HG03103 (cell line): ENCODE data around the gene HTRA2.

ENCODE experiments used
- ATAC-seq: cut with Tn5 transposase; IDR thresholded peaks from one replicate; pipeline ENCODE4 v1.9.1; 2021; ENCODE audit warnings: low read depth; ENCODE audit not compliant: unreplicated experiment

Gene HTRA2

DNA sequence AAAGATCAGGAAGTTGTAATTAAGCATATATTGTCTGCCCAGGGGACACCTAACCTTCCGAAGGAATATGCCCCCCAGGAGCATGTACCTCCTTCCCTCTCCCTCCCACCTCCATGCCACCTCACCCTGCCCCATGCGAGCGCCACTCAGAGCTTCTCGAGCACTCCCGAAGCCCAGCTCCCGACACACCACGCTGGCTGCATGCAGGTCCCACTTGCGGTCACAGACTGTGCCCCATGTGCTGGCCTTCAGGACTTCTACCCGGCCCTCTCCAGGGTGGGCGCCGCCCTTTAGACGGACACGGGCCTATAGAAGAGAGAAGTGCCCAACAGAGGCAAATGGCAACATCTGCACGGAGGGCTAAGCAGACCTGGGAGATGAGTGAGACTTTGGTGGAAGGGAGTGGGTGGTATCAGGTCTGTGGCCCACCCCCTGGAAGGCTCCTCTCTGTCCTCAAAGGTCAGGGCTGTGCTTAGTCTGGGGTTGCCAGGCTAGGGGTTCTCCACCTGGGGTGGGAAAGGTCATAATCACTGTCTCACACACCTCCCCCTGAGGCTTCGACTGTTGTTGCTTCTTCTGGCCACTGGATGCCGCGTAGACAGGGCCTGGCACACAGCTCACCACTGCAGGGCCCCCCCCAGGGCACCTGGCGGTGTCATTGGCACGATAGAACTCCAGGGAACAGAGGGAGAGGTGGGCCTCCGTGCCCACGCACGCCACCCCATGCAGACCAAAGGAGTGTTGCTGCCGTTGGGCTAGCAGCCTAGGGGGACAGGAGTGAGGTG is 6.6 kb downstream of the HTRA2 start:
- no peak for ATAC-seq

DNA sequence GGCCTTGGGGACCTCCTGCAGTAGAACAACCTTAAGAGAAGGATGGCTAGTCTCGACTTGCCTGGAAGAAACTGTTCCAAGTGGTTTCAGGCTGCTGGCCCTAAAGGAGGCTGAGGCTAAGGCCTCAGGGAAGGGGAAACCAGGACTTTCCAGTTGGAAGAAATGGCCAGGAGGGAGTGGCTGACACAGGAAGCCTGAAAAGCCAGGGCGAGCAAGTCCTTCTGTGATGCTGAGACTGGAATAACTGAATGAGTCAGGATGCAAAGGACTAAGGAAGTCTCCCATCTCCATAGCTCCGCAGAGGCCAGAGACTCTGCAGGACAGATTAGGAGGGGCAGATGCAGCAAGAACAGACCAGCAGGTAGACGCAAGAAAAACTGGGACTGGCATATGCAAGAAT is 7.4 kb downstream of the HTRA2 start:
- ATAC-seq, result no peak

DNA sequence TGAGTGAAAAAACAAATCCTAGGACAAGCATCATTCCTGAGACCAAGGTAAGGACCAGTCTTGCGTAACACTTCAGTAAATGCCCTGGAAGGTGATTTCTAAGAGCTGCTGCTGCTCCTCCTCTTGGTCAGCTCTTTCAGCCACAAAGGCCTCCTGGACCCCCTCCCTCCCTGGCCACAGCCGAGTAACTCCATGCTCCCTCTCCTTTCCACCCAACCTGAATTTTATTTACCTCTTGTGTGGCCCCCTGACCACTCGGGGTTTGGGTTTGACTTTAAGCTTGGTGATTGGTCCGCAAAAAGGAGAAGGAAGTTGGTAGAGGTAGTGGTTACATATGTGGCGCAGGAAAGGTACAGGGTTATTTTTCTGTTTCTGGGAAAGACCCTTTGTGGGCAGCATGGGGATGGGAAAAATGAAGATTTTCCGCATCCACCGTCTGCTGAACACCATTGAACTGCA is 9.2 kb downstream of the HTRA2 start:
- ATAC-seq, result no peak

DNA sequence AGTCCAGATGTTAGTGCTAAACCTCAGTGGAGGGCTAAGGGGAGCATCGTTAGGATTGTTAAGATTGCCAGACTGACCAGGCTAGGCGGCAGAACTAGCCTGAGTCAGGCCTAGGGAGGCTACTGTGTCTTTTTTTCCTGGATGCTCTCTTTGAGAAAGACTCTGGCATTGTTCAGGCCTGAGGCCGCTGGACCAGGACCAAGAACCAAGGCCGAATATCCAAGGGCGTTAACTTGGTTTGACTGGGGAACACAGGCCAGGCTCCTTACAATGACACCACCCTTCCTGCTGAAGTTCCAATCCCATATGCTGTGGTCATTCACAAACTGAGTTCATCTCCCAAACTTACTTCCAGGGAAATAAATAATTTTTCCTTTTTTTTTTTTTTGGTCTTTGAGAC is 10.6 kb downstream of the HTRA2 start:
- no peak for ATAC-seq

DNA sequence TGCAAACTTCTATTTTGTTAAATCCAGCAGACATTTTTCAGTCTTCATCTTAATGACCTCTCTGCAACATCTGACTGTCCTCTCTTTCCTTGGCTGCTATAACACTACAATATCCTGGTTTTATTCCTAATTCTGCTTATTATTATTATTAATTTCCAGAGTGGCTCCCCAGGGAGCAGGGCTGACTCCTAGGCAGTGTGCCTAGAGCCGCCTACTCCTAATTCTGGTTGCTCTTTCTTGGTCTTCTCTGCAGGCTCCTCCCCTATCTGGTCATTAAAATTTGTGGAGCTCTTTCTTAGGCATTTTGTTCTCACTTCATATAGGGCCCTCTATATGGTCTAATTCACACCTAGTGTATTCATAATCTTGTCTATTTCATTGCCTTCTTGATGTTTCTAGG is 13.2 kb downstream of the HTRA2 start:
- no peak for ATAC-seq

DNA sequence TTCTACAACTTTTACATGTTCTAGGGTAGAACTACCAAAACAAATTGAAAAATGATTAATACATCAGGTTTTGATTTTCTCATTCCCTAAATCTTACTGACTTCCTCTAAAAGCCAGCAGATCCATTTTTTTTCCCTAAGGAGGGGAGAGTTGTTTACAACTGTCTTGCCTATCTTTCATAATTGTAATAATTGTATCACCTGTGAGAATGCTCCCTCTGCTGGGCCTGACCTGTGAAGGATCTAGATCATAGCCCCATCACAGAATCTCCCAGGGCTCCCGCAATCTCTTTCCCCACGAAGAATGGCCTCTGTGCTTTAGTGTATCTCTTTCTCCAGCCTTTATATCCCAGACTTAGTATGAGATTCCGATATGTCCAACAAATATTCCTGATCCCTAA is 14.9 kb downstream of the HTRA2 start:
- no peak for ATAC-seq

DNA sequence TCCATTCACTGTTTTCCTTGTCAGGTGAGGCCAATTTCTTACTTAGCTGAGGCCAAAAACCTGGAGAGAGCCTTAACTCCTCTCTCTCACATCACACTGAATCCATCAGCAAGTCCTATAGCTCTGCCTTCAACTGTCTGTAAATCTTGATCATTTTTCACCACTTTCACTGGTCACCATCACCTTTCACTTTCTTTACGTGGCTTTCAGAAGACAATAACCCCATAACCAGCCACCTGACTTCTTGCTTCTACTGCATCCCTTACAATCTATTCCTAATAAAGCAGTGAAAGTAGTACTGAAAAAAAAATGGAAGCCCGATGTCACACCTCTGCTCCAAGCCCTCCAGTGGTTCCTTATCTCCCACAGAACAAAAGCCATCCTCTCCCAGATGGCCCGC is 16.3 kb downstream of the HTRA2 start:
- ATAC-seq, result no peak

DNA sequence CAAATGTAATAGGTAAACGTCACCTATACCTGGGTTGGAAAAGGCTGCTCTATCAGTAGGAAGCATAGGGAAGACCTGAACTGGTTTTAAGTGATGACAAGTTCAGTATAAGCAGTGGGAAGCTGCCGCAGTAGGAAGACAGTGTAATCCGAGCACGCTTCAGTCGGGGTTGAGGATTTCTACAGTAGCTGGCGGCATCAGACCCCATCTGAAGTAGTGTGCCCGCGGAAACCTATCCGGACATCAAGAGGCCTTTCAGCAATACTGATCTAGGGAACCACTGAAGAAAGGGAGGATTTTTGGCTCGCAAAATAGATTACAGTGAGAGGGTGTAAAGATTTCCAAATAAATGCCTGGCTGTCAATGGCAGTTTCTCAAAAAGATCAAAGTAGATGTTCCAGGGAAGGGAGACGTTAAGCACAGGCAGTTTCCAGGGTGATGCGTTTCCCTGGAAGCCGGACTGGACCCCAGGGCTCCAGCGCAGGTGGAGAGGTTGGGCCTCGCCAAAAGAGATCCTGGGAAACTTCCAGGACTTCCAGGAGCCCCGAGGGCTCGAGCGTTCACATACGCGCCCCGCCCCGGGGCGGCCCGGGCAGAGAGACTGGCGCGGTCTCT is 18.7 kb downstream of the HTRA2 start:
- no peak for ATAC-seq

DNA sequence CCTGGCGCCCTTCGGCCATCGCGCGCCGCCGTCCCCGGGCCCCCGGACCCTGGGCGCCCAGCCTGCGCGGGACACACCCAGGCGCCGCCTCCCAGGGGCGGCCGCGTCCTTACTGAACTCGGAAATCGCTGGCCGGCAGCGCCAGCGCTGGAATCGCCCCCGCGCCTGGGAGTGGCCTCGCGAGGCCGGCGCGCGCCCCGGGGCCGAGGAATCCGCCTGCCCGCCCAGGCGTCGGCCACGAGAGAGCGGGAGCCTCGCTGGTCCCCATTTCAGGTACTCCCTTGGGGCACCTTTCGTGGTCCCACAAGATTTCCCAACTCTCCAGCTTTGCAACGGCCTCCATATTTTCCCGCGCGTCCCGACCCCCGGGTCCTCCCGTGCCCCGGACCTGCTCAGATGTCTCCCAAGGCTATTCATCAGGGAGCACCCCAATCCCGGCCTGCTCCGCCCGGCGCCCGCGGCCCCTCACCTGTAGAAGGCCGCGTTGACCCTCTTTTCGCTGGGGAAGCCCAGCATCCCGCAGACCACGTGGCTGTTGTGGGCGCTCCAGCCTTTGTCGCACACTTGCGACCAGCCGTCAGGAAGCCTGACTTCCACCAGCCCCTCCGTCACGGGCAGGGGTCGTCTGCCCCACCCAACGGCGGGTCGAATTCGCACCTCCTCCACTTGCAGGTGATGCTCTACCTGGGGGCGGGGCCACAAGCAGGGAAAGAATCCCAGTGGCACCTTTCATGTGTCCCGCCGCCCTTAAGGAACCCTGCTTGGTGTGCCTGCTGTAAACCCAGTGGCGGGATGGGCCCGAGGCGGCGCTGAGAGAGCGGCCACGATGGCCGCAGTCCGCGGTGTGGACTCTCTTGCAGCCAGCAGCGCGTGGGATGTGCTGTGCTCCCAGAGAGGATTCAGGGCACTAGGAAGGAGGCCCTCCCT is 19.4 kb downstream of the HTRA2 start:
- no peak for ATAC-seq

DNA sequence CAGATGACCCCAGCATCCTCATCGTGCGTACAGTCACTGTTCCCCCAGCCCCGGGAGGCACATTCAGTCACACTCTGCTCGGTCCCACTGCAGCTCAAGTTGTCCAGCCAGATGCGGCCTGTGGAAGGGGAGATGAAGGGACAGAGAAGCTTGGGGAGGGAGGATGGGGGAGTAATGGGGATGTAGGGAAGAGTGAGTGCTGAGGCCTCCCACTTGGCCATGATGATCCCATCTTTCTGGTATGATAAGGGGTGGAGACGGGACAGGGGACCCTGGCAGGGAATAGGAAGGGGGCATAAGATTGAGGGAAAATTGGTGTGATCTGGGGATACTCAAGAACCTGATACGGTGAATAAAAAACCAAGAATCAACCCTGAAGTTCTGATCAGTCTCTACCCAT is 20.5 kb downstream of the HTRA2 start:
- ATAC-seq, result no peak

DNA sequence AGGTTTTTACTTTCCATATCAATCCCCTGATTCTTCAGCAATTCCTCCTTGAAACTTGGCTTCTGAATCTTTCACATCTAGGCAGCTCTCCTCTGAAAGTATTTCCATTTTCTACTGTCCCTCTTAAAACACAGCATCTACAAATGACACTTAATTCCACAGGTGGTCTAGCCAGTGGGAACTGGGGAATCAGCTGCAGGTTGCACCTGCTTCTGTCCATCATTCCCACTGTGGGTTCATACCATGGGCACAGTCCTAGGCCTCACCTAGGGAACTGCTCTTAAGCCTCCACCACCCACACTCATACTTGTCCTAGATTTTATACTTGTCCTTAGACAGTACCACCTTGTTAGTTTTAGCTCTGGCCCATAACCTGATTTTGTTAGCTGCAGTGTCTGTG is 21.8 kb downstream of the HTRA2 start:
- no peak for ATAC-seq

DNA sequence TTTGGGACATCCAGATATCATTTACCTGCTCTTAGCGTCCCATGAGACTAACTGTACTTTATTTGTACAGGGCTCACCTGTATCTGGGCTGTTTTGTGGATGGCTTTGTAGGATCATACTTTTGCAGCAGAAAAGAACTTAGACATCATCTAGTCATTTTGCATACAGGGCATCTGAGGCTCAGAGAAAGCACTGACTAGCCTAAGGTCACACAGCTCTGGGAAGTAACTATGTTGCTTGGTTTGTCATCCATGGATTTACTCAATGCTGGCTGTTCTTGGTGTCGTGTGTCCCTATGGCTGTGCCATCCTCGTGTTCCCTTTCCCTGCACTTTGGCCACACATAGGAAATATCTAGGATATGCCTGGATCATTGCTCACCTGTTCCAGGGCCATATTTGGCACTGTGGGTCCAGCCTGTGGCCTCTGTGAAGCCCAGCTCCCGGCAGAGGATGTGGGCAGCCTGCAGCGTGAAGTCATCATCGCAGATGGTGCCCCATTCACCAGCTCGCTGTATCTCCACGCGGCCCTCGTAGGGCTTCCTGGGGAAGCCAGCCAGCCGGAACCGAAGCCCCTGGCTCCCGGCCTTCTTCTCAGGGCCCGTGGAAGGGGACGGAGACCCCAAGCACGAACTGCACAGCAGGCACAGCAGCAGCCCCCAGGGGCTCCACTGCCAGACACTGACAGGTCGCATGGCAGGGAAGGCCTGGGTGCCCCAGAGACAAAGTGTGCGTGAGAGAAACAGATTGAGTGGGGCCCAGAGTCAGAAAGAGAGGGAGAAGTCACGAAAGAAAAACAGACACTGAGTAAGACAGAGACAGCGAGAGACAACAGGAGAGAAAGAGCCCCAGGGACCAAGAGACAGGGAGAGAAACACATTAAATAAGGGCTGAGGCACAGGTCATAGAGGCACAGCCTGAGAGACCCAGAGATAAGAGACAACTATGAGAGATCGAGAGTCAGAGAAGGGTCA is 22.5 kb downstream of the HTRA2 start:
- ATAC-seq, result no peak

DNA sequence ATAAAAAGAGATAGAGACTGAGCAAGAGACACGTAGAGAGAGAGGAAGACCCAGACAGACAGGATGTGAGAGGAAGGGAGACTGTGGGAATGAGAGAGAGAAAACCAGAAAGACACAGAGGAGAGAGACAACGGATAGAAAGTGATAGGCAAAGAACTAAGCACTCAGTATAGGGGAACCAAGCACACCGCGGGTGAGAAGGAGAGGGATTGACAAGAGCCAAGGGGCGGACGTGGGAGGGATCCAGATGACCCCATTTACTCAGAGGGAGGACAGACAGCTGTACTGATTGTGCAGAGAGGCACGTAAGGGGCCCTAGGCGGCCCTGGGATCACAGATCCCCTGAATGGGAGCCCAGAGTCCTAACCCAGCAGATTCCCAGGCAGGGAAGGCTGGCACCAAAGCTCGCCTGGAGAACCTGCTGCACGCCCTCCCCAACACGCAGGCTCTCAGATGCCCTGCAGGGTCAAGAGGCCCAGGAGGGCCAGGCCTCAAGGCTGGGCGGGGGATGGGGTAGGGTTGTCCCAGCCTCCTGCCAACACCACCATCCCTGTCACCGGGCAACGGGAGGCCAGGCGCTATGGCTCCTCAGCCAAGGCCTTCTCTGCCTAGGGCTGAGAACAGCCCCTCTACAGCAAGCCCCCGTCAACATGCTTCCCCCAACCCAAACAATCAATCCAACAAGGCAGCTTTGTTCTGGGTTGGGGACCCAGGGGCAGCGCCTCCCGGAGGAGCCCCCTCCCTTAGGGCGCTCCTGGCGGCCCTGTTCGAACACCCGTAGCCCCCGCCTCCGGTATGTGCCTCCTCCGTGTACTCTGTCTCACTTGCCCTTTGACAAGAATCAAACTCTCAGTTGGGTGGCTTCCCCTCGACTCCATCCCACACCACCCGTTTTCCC is 23.4 kb downstream of the HTRA2 start:
- no peak for ATAC-seq

DNA sequence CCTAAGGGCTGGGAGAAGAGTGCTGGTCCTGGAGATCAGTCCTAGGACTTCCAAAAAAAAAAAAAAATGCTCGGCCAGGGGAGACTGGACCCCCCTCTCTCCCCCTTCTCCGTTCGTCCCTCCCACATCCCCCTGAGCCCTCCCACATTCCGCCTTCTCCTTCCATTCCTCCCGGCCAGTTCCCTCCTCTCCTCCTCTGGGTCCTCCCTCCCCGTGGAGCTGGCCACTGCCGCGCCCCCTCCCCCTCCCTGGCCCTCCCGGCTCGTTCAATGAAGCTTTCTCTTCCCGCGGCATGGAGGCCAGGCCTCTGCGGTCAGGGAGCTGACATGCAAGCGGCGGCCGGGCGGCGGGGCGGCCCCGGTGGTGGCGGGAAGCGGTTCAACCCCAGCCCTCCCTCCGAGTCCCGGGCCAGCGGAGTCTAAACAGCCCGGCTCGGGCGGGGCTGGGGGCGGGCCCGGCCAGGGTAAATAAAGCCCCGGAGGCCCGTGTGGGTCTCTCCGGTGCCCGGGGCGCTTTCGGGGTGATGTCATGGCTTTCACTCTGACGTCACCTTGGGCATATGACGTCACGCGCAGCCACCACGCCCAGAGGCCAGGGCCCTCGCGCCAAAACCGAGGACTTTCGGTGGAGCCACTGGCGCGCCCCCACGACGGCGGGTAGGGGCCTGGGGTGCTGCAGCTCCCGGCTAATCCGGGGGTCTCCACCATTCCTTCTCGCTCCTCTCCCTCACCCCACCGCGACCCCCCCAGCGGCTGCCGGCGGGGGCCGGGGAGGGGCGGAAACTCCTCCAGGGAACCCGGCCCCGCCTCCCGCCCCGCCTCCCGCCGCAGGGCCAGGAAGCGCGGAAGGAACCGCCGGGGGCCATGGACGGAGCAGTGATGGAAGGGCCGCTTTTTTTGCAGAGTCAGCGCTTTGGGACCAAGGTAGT is 24.4 kb downstream of the HTRA2 start, which contains the start of the genes DOK1 and LOXL3:
TSS of gene DOK1 (plus strand) at position 829 of the 928 bp plus-strand sequence. CDS start at position 864, 35 bp downstream.
TSS of gene LOXL3 (minus strand) at position 51 of the 928 bp plus-strand sequence. CDS start 1,308 bp downstream, outside the sequence.
- peak; percentile 43 for ATAC-seq

DNA sequence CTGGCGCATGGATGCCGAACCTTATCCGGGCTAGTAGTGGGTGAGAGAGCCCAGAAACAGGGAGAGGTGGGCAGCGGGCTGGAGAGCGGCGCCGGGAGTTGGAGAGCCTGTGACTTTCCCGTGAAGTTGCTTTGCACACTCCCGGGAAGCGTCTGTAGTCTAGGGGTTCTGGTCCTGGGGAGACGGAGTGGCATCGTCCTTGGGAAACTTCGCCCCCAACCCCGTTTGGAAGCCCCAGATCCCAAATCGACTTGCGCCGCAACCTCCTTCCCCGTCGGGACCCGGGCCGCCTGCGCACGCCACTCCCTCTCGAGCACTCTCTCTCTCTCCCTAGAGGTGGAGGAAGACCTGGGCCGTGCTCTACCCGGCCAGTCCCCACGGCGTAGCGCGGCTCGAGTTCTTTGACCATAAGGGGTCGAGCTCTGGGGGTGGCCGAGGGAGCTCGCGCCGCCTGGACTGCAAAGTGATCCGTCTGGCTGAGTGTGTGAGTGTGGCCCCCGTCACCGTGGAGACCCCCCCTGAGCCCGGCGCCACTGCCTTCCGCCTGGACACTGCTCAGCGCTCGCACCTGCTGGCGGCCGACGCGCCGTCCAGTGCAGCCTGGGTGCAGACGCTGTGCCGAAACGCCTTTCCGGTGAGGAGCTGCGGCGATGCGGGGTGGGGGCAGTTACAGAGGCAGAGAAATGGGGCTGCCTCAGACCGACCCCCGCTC is 25.2 kb downstream of the HTRA2 start:
- no peak for ATAC-seq

DNA sequence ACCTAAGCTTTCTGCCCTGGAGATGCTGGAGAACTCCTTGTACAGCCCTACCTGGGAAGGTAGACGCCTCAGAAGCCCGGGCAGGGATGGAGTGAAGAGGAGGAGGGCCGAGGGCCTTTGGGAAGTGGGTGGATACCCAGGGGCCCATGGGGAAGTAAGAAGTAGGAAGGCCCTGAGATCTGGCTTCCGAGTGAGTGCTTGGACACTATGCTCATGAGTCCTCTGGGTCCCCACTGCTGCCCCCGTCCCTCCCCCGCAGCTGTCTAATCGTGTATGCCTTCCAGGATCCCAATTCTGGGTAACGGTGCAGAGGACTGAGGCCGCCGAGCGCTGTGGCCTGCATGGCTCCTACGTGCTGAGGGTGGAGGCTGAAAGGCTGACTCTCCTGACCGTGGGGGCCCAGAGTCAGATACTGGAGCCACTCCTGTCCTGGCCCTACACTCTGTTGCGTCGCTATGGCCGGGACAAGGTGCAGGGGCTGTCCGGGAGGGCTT is 25.9 kb downstream of the HTRA2 start:
- no peak for ATAC-seq

DNA sequence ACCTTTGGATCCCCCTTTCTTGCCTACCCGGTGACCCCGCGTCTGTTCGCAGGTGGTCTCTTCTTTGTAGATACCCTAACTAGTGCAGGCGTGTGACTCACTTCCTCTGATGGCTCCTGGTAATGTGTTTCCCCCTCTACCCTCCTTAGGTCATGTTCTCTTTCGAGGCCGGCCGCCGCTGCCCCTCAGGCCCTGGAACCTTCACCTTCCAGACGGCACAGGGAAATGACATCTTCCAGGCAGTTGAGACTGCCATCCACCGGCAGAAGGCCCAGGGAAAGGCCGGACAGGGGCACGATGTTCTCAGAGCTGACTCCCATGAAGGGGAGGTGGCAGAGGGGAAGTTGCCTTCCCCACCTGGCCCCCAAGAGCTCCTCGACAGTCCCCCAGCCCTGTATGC is 26.4 kb downstream of the HTRA2 start:
- ATAC-seq, result no peak
